Mesenteric fat pad (tissue), 1 donor: ENCODE measurements around the gene SH3RF1. TPM values are rescaled to one million over a fixed set of nuclear protein-coding genes. Genes with fewer than 3 reads are reported as not detected.

Experiments
- DNase-seq: peaks from one replicate; pipeline ENCODE4 v3.0.0-alpha.2; 2020; ENCODE audit warnings: low spot score
- total RNA-seq: library from RNA; stranded (reverse); fragmentation: NEBNext Ultra II Directional; extraction: Animal tissue kit (Norgen Biotek cat#: 25700); gene quantifications from one replicate; pipeline ENCODE4 v1.2.1, GENCODE V29; 2021
- donor health status: DM: yes; HTN: yes; CAD: no.

The SH3RF1 gene
- total RNA-seq, 1 donor from 2014 or later, result 30.3 TPM

GRCh38 chr4:169167957-169168858 lies 102.5 kb downstream of the SH3RF1 start:
- no peak for DNase-seq

DNA sequence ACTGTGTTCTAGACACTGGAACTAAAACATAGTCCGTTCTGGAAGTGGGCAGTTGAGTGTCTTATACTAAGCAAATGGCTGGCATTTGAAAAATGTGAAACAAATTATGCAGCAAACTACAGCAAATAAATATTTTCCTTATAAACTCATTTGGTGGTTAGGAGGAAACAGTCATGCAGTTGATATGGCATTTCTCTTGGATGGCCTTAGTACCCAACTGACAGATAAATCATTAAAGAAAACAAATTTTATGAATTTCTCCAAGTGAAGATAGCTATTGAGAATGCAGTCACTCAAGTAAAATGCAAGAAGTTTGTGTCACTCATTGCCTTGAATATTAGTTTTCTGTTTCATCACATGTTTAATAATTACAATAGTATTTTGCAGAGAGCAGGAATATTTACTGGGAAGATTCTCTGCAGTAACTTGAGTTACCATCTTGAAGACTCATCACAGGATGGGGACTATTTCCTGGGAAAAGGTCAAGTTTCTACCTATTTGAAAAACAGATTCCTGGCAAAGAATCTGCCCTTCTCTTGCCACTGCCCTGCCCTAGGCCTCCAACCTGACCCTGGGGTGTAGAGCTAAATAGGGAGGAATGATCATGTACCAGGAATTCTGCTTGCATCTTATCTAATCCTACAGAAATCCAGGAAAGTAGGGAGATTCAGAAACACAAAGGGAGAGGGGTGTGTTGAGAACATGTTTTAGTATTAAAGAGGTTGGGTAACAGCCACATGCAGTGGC lies 105.9 kb downstream of the SH3RF1 start:
- DNase-seq, result no peak

DNA sequence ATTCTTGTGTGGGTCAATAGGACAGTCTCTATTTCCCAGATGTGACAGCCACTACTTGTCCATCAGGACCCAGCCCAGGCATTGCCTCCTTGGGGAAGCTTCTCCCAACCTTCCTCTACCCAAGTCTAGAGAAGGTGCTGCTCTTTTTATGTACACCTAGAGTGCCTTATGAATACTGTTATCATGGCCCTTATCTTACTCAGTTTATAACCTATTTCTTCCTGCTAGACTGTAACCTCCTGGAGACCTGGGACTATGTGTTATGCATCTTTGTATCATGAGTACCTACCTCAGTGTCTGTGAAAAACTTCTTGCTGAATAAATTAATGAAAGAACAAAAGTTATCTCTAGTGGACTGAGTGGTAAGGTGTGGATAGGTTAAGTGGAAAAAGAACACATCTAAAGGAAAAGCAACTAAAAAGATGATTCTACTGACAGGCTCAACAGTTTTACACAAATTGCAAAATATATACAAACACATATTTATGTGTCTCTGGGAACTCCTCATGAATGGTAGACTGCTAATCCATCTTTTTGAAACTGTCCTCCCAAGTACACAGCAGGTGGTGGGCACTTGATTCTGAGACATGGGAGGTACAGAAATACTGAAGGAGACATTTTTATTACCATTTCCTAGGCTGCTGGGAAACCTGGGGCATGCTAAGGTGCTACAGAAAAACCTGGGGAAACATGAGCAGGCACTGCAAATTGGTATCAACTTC lies 106.6 kb downstream of the SH3RF1 start:
- DNase-seq, result no peak

DNA sequence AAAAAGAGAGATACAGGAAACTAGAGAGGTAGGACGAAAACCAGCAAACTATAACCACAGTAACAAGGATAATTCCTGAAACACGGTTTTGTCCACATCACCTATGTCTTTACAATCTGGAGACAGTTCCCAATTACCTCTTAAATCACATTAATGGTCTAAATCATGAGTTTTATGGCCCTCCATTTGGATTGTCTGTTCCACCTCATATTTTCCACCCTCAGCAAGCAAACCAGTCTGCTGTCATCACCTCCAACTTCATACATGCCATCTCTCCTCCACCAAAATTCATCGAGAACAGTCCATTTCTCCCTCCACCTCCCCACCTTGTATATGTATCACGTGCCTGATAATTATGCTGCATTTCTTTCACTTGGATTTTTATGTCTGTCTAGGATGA lies 107.3 kb downstream of the SH3RF1 start:
- DNase-seq, result no peak

DNA sequence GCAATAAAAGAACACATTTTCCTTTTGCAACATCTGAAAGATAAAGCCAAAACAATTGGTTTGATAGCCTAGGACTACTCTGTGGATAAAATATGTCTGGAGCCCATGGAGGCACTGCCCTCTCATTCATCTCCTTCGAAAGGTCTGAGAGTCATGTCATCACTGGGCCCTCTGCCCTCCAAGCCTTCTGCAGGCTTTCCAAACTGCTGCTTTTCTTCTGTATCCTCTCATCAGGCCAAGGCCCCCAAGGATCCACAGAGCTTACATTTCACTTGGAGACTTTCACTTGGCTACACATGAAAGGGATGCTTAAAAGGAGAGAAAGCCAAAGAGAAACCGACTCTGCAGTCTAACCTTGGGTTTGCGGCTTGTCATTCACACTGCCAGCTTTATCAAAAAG lies 109.9 kb downstream of the SH3RF1 start:
- no peak for DNase-seq

GRCh38 chr4:169159624-169160171 lies 111.1 kb downstream of the SH3RF1 start:
- no peak for DNase-seq

- no peak for DNase-seq
Measured at GRCh38 chr4:169158861-169159260, 111.9 kb downstream of the SH3RF1 start.

DNA sequence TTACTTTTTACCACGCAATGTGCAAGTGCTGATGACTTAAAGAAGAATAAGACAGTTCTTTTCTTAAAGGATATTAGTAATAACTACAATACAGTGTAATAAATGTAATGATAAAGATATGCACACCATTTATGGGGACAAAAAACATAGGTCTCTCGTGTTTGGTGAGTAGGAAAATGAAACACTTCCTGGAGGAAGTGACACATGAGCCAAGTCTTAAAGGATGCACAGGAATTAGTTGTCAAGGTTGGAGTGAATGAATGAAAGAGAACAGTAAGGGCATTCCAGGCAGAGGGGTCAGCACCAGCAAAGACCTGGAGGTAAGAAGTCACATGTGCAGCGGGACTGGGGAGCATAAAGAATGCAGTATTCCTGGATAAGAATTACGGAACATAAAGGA lies 112.7 kb downstream of the SH3RF1 start:
- no peak for DNase-seq

DNA sequence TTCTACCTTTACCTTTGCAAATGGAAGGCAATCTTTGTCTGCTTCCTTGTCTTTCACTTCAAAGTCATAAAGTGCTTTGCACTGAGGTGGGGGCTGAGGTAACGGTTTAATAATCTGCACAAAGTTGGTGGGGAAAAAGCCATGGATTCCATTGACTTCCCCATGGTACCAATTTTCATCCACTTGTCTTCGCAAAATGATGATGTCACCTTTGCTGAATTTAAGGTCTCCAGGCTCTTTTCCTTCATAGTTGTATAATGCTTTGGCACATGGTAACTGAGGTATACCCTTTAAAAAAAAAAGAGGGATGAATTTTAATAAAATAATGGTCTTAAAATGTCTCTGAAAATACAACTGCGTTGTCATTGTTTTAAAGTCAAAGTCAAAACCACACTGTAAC lies 114.4 kb downstream of the SH3RF1 start:
- no peak for DNase-seq

- DNase-seq, result no peak
Measured at GRCh38 chr4:169154121-169154520, 116.6 kb downstream of the SH3RF1 start.

GRCh38 chr4:169153481-169154087 lies 117.2 kb downstream of the SH3RF1 start:
- no peak for DNase-seq

GRCh38 chr4:169152899-169153298 lies 117.9 kb downstream of the SH3RF1 start:
- DNase-seq, result no peak

- no peak for DNase-seq
Measured at GRCh38 chr4:169152098-169152497, 118.7 kb downstream of the SH3RF1 start.

DNA sequence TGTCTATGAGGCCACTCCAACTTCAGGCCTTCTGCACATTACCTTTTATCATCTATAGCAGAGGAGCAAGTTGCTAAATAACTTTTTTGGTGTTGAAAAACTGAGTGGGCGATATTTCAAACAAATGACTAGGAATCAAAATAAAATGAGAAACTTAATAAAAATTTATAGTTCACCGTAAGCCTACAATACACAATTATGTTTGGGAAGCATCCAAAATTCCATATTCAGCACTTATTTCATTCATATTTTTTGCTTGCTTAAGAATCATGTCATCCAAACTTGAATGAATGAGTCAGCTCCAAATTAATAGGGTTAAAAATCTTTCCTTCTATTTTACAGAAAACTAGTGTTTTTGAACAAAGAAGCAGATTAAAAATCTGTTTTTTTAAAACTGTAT lies 119.1 kb downstream of the SH3RF1 start:
- no peak for DNase-seq

- DNase-seq, result no peak
Measured at GRCh38 chr4:169150806-169151205, 120.0 kb downstream of the SH3RF1 start.

DNA sequence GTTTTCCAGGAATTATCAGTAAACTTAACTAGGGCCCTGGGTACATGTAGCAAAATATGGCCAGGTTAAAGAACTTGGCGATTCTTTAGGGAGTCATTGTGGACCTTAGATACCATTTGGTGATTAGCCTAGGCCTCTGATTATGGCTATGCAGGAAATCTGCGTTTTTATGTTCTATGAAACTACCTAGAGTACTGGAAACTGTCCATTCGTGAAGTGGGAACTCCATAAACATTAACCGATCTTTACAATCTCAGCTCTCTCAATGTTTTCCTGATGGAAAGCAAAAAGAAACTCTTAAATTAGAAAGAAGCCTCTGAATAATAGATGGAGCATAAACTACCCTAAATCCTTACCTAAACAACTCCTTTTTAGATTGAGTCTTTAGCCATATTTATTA lies 121.9 kb downstream of the SH3RF1 start:
- DNase-seq, result no peak

DNA sequence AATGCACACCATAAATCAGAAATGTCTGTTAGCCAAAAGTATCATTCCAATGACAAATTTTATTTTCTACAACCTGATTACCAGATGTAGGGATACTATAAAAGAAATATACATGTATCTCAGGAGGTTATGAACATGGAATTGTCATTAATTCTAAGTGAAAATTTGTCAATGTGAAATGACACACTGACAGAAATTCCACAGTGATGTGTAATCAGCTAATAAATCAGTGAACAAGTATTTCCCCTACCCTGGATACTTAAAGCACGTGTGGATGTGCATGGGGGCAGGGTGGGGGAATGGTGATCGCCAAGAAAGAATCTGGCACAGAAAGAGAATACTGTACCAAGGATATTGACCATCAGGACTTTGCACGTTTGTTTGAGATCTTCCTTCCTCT lies 123.6 kb downstream of the SH3RF1 start:
- no peak for DNase-seq

GRCh38 chr4:169144061-169144600 lies 126.6 kb downstream of the SH3RF1 start:
- DNase-seq, result no peak

DNA sequence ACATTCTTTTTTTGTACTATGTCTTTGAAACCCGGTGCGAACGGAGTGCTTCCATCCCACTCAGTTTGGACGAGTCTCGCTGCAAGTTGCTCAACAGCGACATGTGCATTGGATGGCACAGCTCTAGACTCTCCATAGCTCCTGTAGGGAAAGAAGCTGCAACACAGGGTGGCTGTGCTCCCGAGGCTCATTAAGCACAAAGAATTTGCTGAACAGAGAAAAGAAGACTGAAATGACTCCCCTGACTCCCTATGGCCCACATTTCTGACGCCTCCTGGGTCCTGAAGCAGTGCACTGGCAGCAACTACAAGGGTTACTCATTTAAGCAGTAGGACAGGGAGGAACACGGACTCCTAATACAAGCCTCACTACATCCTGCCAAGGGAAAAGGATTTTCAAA lies 127.4 kb downstream of the SH3RF1 start:
- no peak for DNase-seq

GRCh38 chr4:169142906-169143305 lies 127.8 kb downstream of the SH3RF1 start:
- DNase-seq, result no peak

GRCh38 chr4:169142391-169142790 lies 128.4 kb downstream of the SH3RF1 start:
- DNase-seq, result no peak
